PC-3 (cell line): Measurements from ENCODE around the gene IRX1. TPM values are rescaled to one million over a fixed set of nuclear protein-coding genes. Genes with fewer than 3 reads are reported as not detected.

Experiments used
- ATAC-seq: fragments of 200-7000 bp; cut with Tn5 transposase; 2 replicates; pipeline ENCODE4 v1.9.1; 2020; ENCODE audit warnings: mild to moderate bottlenecking, moderate library complexity
- BruUV-seq: library from RNA; stranded (reverse); fragments of 400-500 nt; replicated peaks from 2 replicates; lab custom pipeline; 2021; lab: Mats Ljungman, UMichigan
- CTCF ChIA-PET: fragments of 300-600 bp; sonication (Branson Sonifier 250); formaldehyde crosslinking; loops from one replicate; lab custom pipeline; 2022; ENCODE audit warnings: antibody characterized with exemption; lab: Charles Lee
- POLR2A ChIA-PET: fragments of 300-600 bp; sonication (Branson Sonifier 250); formaldehyde crosslinking; loops from one replicate; lab custom pipeline; 2022; ENCODE audit warnings: antibody characterized with exemption; ENCODE audit not compliant: unreplicated experiment; lab: Charles Lee
- DNase-seq: peaks from one replicate; pipeline ENCODE4 v3.0.0-alpha.2; 2015
- H2AFZ ChIP-seq: fragments of 300-600 bp; sonication (generic); 2 replicates; pipeline ENCODE4 v1.6.0; 2016; ENCODE audit warnings: antibody characterized with exemption, low read length
- H3F3A ChIP-seq: fragments of 300-600 bp; sonication (generic); one replicate; pipeline ENCODE4 v1.6.0; 2017; ENCODE audit warnings: antibody characterized with exemption, low read length, control low read depth, mild to moderate bottlenecking; ENCODE audit not compliant: unreplicated experiment
- H3K27ac ChIP-seq: fragments of 300-600 bp; sonication (generic); 2 replicates; pipeline ENCODE4 v1.5.1; 2016; ENCODE audit warnings: mild to moderate bottlenecking, low read length
- H3K27me3 ChIP-seq: fragments of 300-600 bp; sonication (generic); 2 replicates; pipeline ENCODE4 v1.6.1; 2016; ENCODE audit warnings: low read length, mixed read lengths
- H3K36me3 ChIP-seq: fragments of 300-600 bp; sonication (generic); 2 replicates; pipeline ENCODE4 v1.6.1; 2016; ENCODE audit warnings: low read depth, mixed run types, low read length, mixed read lengths
- H3K4me1 ChIP-seq: fragments of 300-600 bp; sonication (generic); 2 replicates; pipeline ENCODE4 v1.5.1; 2016; ENCODE audit warnings: low read length; ENCODE audit not compliant: insufficient read depth
- H3K4me2 ChIP-seq: fragments of 300-600 bp; sonication (generic); 2 replicates; pipeline ENCODE4 v1.6.0; 2016; ENCODE audit warnings: low read length
- H3K4me3 ChIP-seq: fragments of 300-600 bp; sonication (generic); 2 replicates; pipeline ENCODE4 v1.5.1; 2016; ENCODE audit warnings: mild to moderate bottlenecking, low read length, mixed read lengths
- H3K79me2 ChIP-seq: fragments of 300-600 bp; sonication (generic); 2 replicates; pipeline ENCODE4 v1.6.1; 2017; ENCODE audit warnings: low read length, mixed read lengths
- H3K9ac ChIP-seq: fragments of 300-600 bp; sonication (generic); 2 replicates; pipeline ENCODE4 v1.6.0; 2016; ENCODE audit warnings: mild to moderate bottlenecking, low read length
- H3K9me2 ChIP-seq: fragments of 300-600 bp; sonication (generic); replicated peaks from 2 replicates; pipeline ENCODE4 v1.6.1; 2016; ENCODE audit warnings: mixed run types, low read length, mixed read lengths
- H3K9me3 ChIP-seq: fragments of 300-600 bp; sonication (generic); 2 replicates; pipeline ENCODE4 v1.6.1; 2016; ENCODE audit warnings: low read length, mixed read lengths
- H4K20me1 ChIP-seq: fragments of 300-600 bp; sonication (generic); 2 replicates; pipeline ENCODE4 v1.6.1; 2016; ENCODE audit warnings: low read length, mixed read lengths
- EZH2 ChIP-seq: fragments of 300-600 bp; sonication (generic); IDR thresholded peaks from one replicate; pipeline ENCODE4 v1.6.1; 2017; ENCODE audit warnings: antibody characterized with exemption, mild to moderate bottlenecking, low read length; ENCODE audit not compliant: unreplicated experiment
- EZH2phosphoT487 ChIP-seq: fragments of 300-600 bp; sonication (generic); IDR thresholded peaks from 2 replicates; pipeline ENCODE4 v1.6.1; 2018; ENCODE audit warnings: mild to moderate bottlenecking, antibody characterized with exemption, low read length, borderline replicate concordance
- intact Hi-C: fragments of 100-400 bp; cut with micrococcal nuclease; formaldehyde crosslinking; loops from 2 replicates; pipeline ENCODE4 v1.9.0; 2023
- total RNA-seq: library from RNA; depleted of rRNA; stranded (reverse); fragments of >200 nt; gene quantifications from 2 replicates; pipeline ENCODE4 v1.2.3, GENCODE V29; 2014
- TF ChIP-seq, protein P1 (sequence below): fragments of 300-600 bp; sonication (generic); conservative IDR thresholded peaks from 2 replicates; pipeline ENCODE4 v1.5.1; 2017; ENCODE audit warnings: antibody characterized with exemption, low read depth, mild to moderate bottlenecking, low read length

The IRX1 gene
- total RNA-seq, 1 experiment from 2014 or later, result not detected

DNA sequence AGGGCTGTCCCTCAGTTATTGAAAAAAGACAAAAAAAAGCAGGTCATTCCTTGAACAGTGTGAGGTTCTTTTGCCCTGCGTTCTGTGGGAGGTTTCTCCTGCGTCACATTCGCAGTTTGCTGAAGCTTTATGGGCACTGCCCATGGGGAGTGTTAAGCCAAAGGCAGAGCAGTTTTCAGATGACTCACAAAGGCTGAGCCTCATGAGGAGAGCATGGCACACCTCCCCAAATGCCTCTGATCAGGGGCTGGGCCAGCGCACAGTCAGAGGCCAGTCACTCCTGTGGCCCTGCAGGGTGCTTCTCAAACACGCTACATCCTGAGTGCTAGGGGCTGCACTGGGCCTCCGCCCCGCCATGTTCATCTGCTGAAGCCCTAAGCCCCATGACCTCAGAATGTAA is 38.4 kb downstream of the IRX1 start:
- CTCF ChIA-PET, result no interaction called here
- Histone ChIP-seq H3F3A (no peaks in the 10 kb centered on the region), H3K4me2 (no peak overlapping the region), H3K4me3 (no peak overlapping the region), H4K20me1 (no peaks in the 10 kb centered on the region), H3K9me3 (no peaks in the 10 kb centered on the region), H3K9ac (no peak overlapping the region), H3K79me2 (no peaks in the 10 kb centered on the region), H2AFZ (no peak overlapping the region), H3K27me3 (no peaks in the 10 kb centered on the region), H3K9me2 (no peaks in the 10 kb centered on the region), H3K4me1 (no peaks in the 10 kb centered on the region), H3K27ac (no peak overlapping the region), H3K36me3 (no peaks in the 10 kb centered on the region)
- DNase-seq (no peak), ATAC-seq (no peak)
- no TSS peak for BruUV-seq
- POLR2A ChIA-PET, result no interaction called here
- TF ChIP-seq EZH2phosphoT487 (no peak), EZH2 (no peak)
- TF ChIP-seq, protein P1, sequence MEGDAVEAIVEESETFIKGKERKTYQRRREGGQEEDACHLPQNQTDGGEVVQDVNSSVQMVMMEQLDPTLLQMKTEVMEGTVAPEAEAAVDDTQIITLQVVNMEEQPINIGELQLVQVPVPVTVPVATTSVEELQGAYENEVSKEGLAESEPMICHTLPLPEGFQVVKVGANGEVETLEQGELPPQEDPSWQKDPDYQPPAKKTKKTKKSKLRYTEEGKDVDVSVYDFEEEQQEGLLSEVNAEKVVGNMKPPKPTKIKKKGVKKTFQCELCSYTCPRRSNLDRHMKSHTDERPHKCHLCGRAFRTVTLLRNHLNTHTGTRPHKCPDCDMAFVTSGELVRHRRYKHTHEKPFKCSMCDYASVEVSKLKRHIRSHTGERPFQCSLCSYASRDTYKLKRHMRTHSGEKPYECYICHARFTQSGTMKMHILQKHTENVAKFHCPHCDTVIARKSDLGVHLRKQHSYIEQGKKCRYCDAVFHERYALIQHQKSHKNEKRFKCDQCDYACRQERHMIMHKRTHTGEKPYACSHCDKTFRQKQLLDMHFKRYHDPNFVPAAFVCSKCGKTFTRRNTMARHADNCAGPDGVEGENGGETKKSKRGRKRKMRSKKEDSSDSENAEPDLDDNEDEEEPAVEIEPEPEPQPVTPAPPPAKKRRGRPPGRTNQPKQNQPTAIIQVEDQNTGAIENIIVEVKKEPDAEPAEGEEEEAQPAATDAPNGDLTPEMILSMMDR, result no peak
- intact Hi-C loops, result no loop called here

DNA sequence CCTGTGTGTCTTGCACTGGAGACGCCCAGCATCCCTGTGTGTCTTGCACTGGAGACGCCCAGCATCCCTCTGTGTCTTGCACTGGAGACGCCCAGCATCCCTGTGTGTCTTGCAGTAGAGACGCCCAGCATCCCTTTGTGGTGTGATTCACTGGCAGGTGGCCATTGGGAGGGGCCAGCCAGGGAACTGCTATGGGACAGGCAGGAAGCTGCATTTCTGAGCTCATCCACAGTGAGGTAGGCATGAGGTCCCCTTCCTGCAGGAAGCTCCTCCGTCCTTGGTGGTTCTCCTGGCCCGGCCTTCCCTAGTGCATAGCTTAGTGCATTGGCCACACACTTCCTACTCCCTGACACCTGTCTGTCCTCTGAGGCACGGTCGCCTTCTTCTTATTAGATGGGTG is 43.5 kb downstream of the IRX1 start:
- no peaks in the 10 kb centered on the region for H3K27me3 ChIP-seq
- H4K20me1 ChIP-seq, result no peaks in the 10 kb centered on the region
- ChIA-PET CTCF (no interaction called here), POLR2A (no interaction called here)
- no peak for DNase-seq
- no peaks in the 10 kb centered on the region for H3K4me1 ChIP-seq
- no peak overlapping the region for H3K27ac ChIP-seq
- no peaks in the 10 kb centered on the region for H3K79me2 ChIP-seq
- H3K9ac ChIP-seq, result no peak overlapping the region
- no peak overlapping the region for H3K4me3 ChIP-seq
- H3K9me2 ChIP-seq, result no peaks in the 10 kb centered on the region
- no peak for TF ChIP-seq EZH2
- TF ChIP-seq, protein P1, result no peak
- no peak for TF ChIP-seq EZH2phosphoT487
- no TSS peak for BruUV-seq
- H3K4me2 ChIP-seq, result no peak overlapping the region
- H3K36me3 ChIP-seq, result no peaks in the 10 kb centered on the region
- H3F3A ChIP-seq, result no peaks in the 10 kb centered on the region
- intact Hi-C loops, result no loop called here
- peaks cover 15% of the 10 kb centered on the region; the same call in 1 of the 2 replicates for H3K9me3 ChIP-seq
- H2AFZ ChIP-seq, result no peak overlapping the region
- no peak for ATAC-seq

DNA sequence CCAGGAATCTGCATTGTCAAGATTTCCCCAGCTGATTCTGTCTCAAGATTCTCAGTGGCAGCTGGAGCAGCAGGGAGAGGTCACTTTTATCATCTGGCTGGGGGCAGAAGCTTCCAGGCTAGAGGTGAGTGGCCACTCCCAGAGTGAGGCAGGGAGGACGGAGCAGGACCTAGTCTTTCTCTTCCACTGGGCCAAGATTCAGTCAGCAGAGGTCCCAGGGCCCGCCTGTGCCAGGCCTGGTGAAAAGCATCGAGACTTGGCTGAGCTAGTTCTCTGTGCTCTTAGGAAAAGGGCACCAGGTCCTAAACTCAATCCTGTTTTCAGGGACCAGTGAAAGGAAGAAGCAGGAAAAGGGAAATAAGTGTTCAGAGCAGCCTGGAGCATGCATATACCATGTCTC is 46.6 kb downstream of the IRX1 start:
- Histone ChIP-seq H3K9me3 (peaks cover 18% of the 10 kb centered on the region; the same call in 1 of the 2 replicates), H3K79me2 (no peaks in the 10 kb centered on the region), H3K4me1 (no peaks in the 10 kb centered on the region), H3K27ac (no peak overlapping the region), H2AFZ (no peak overlapping the region), H3K9ac (no peak overlapping the region), H3K36me3 (no peaks in the 10 kb centered on the region), H3K9me2 (no peaks in the 10 kb centered on the region), H3K27me3 (no peaks in the 10 kb centered on the region), H3K4me2 (no peak overlapping the region), H4K20me1 (no peaks in the 10 kb centered on the region), H3F3A (no peaks in the 10 kb centered on the region), H3K4me3 (no peak overlapping the region)
- BruUV-seq, result no TSS peak
- DNase-seq, result no peak
- intact Hi-C loops, result no loop called here
- ChIA-PET POLR2A (no interaction called here), CTCF (no interaction called here)
- ATAC-seq, result no peak
- TF ChIP-seq EZH2phosphoT487 (no peak), EZH2 (no peak)
- TF ChIP-seq, protein P1, result no peak
